GM23248 (cell line): ENCODE measurements around the gene ARHGAP24.

ENCODE experiments used
- EZH2 ChIP-seq: fragments of 200-600 bp; sonication (generic); IDR thresholded peaks from 2 replicates; pipeline ENCODE4 v1.6.1; 2018; ENCODE audit warnings: antibody characterized with exemption, mild to moderate bottlenecking; ENCODE audit not compliant: insufficient read depth, poor library complexity, severe bottlenecking
- EZH2phosphoT487 ChIP-seq: fragments of 200-600 bp; sonication (generic); IDR thresholded peaks from 2 replicates; pipeline ENCODE4 v1.6.1; 2018; ENCODE audit warnings: antibody characterized with exemption, moderate library complexity, mild to moderate bottlenecking, low read depth; ENCODE audit not compliant: insufficient read depth

GRCh38 chr4:85476381-85476780 is 1.4 kb downstream of the ARHGAP24 start:
- TF ChIP-seq EZH2 (no peak), EZH2phosphoT487 (no peak)
